Caco-2 (cell line): ENCODE measurements around the gene DSP. TPM values are rescaled to one million over a fixed set of nuclear protein-coding genes. Genes with fewer than 3 reads are reported as not detected.

Experiments
- BruUV-seq: library from RNA; stranded (reverse); fragments of 400-500 nt; replicated peaks from 2 replicates; lab custom pipeline; 2021; lab: Mats Ljungman, UMichigan
- CTCF ChIA-PET: fragments of 300-600 bp; sonication (Branson Sonifier 250); formaldehyde crosslinking; loops from one replicate; lab custom pipeline; 2022; ENCODE audit warnings: antibody characterized with exemption; lab: Charles Lee
- POLR2A ChIA-PET: fragments of 300-600 bp; sonication (Branson Sonifier 250); formaldehyde crosslinking; loops from one replicate; lab custom pipeline; 2022; ENCODE audit warnings: antibody characterized with exemption; lab: Charles Lee
- DNase-seq, 2 experiments: peaks; one replicate each; pipeline versions ENCODE4 v3.0.0 to v3.0.0-alpha.2; 2020 to 2022
- H3K27me3 ChIP-seq: replicated peaks from 2 replicates; pipeline ENCODE4 v1.6.0; 2011; ENCODE audit warnings: low read length; ENCODE audit not compliant: control insufficient read depth, insufficient read depth
- H3K36me3 ChIP-seq: 2 replicates; pipeline ENCODE4 v1.5.1; 2011; ENCODE audit warnings: low read length; ENCODE audit not compliant: control insufficient read depth, insufficient read depth
- H3K4me1 ChIP-seq: fragments of 250-450 bp; sonication (Bioruptor Pico); 2 replicates; pipeline ENCODE4 v1.5.1; 2020; ENCODE audit warnings: mild to moderate bottlenecking
- H3K4me3 ChIP-seq: 2 replicates; pipeline ENCODE4 v1.5.1; 2011; ENCODE audit warnings: low read depth, mild to moderate bottlenecking, control low read depth, low read length
- H3K9me3 ChIP-seq: fragments of 250-450 bp; sonication (Bioruptor Pico); 2 replicates; pipeline ENCODE4 v1.5.1; 2020; ENCODE audit warnings: mild to moderate bottlenecking, moderate library complexity
- H3K27ac Mint-ChIP-seq: one replicate; pipeline ENCODE4 v1.8.0; 2022; ENCODE audit warnings: mixed read lengths; ENCODE audit not compliant: unreplicated experiment
- H3K27me3 Mint-ChIP-seq: one replicate; pipeline ENCODE4 v1.8.0; 2022; ENCODE audit warnings: mixed read lengths; ENCODE audit not compliant: insufficient read depth, unreplicated experiment
- H3K36me3 Mint-ChIP-seq: one replicate; pipeline ENCODE4 v1.8.0; 2022; ENCODE audit warnings: mild to moderate bottlenecking, mixed read lengths; ENCODE audit not compliant: insufficient read depth, unreplicated experiment
- H3K4me1 Mint-ChIP-seq: one replicate; pipeline ENCODE4 v1.8.0; 2022; ENCODE audit warnings: low read depth, mixed read lengths; ENCODE audit not compliant: unreplicated experiment
- H3K4me3 Mint-ChIP-seq: one replicate; pipeline ENCODE4 v1.8.0; 2022; ENCODE audit warnings: mild to moderate bottlenecking, moderate library complexity, mixed read lengths; ENCODE audit not compliant: unreplicated experiment
- H3K9me3 Mint-ChIP-seq: one replicate; pipeline ENCODE4 v1.8.0; 2022; ENCODE audit warnings: mixed read lengths; ENCODE audit not compliant: unreplicated experiment
- intact Hi-C: fragments of 100-400 bp; cut with micrococcal nuclease; formaldehyde crosslinking; loops from one replicate; pipeline ENCODE4 v1.10.0; 2022; ENCODE audit not compliant: unreplicated experiment
- total RNA-seq: library from RNA; stranded (reverse); gene quantifications from 2 replicates; pipeline ENCODE4 v1.2.3, GENCODE V29; 2022
- TF ChIP-seq, protein P1 (sequence below), 2 experiments: fragments of 200-600 bp in 1 of 2; IDR thresholded peaks; 1 replicate in 1 of 2; 2 replicates in 1 of 2; pipeline versions ENCODE4 v1.5.1 to v1.8.0; 2011 to 2022; ENCODE audit warnings: antibody characterized with exemption in 1 of 2, control low read depth in 1 of 2, inconsistent platforms in 1 of 2, low read depth in 1 of 2, low read length in 1 of 2, mild to moderate bottlenecking in 1 of 2, moderate library complexity in 1 of 2; ENCODE audit not compliant: insufficient read depth in 1 of 2, severe bottlenecking in 1 of 2, unreplicated experiment in 1 of 2

DSP gene
- total RNA-seq, 1 experiment from 2014 or later = 191 TPM

DNA sequence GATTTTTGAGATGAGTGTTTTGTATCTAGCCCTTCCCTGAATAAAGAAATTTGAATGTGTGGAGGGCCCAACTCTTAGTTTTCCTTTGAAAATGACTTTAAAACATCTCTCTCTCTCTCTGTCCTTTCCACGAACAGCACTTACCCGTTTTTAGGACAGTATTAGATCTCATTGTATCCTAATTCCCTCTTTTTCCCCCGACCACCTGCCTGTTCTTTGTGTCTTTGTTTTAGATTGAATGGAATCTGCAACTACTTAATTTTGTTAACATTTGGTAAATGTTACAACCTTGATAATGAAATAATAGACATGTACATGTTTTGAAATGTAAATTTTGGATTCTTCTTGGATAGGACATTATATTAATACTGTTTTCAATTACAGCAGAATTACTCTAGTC, 3.1 kb downstream of the DSP start:
- BruUV-seq = no TSS peak
- intact Hi-C loops = loop anchor here (5.0 kb wide), 1 partner anchor 37 kb away; no protein-coding TSS in a partner anchor
- Histone ChIP-seq H3K4me3 (no peak overlapping the region), H3K4me1 (peaks cover 66% of the 10 kb centered on the region), H3K9me3 (no peaks in the 10 kb centered on the region), H3K36me3 (no peaks in the 10 kb centered on the region), H3K27me3 (no peaks in the 10 kb centered on the region)
- POLR2A ChIA-PET = no interaction called here
- Mint-ChIP-seq H3K4me1 (peaks cover 46% of the 10 kb centered on the region), H3K27me3 (no peaks in the 10 kb centered on the region), H3K9me3 (no peaks in the 10 kb centered on the region), H3K27ac (peak overlapping the region; percentile 87), H3K4me3 (peak overlapping the region; percentile 92), H3K36me3 (peaks cover 69% of the 10 kb centered on the region)
- CTCF ChIA-PET = no interaction called here
- TF ChIP-seq, protein P1, sequence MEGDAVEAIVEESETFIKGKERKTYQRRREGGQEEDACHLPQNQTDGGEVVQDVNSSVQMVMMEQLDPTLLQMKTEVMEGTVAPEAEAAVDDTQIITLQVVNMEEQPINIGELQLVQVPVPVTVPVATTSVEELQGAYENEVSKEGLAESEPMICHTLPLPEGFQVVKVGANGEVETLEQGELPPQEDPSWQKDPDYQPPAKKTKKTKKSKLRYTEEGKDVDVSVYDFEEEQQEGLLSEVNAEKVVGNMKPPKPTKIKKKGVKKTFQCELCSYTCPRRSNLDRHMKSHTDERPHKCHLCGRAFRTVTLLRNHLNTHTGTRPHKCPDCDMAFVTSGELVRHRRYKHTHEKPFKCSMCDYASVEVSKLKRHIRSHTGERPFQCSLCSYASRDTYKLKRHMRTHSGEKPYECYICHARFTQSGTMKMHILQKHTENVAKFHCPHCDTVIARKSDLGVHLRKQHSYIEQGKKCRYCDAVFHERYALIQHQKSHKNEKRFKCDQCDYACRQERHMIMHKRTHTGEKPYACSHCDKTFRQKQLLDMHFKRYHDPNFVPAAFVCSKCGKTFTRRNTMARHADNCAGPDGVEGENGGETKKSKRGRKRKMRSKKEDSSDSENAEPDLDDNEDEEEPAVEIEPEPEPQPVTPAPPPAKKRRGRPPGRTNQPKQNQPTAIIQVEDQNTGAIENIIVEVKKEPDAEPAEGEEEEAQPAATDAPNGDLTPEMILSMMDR (IDR thresholded peaks at IDR 0.05; ENCODE audit: insufficient read depth in 1 of 2, low read depth in 1 of 2, low read length in 1 of 2, severe bottlenecking in 1 of 2, unreplicated experiment in 1 of 2) = no peak
- DNase-seq = no peak

DNA sequence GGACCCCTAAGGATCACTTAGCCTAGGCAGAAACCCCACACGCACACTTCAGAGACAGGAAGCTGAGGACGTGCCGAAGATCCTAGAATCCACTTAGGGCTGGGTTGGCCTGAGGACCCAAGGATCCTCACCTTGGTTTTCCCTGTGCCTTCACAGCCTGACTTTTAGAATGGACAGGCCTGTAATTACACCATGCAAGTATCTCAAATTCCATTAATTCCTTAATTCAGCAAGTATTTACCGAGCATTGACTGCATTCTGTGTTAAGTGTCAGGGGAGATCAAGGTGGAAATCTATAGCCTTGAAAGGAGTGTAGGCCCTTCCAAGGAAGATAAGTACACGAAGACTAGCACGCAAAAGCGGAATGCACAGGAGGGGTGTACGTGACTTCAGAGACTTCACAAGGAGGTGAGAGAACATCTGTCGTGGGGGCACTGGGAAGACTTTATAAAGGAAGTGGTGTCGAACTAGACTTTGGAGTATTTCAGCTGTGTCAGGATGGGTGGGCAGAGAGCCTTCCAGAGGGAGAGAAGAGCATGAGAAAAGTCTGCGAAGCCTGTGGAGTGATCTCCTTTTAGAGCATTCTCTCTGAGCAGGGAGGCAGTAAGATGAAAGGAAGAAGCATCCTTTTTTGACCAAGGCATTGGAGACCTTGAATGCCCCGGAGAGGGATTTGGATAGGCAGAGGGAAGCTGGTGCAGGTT, 4.0 kb downstream of the DSP start:
- TF ChIP-seq, protein P1 (IDR thresholded peaks at IDR 0.05; ENCODE audit: insufficient read depth in 1 of 2, low read depth in 1 of 2, low read length in 1 of 2, severe bottlenecking in 1 of 2, unreplicated experiment in 1 of 2) = no peak
- CTCF ChIA-PET = no interaction called here
- H3K27ac Mint-ChIP-seq = peak overlapping the region; percentile 40
- no peaks in the 10 kb centered on the region for H3K36me3 ChIP-seq
- H3K36me3 Mint-ChIP-seq = peaks cover 74% of the 10 kb centered on the region
- H3K9me3 Mint-ChIP-seq = no peaks in the 10 kb centered on the region
- H3K27me3 Mint-ChIP-seq = no peaks in the 10 kb centered on the region
- no peak for DNase-seq
- no peaks in the 10 kb centered on the region for H3K9me3 ChIP-seq
- H3K4me3 Mint-ChIP-seq = peak overlapping the region; percentile 40
- H3K27me3 ChIP-seq = no peaks in the 10 kb centered on the region
- intact Hi-C loops = no loop called here
- H3K4me1 Mint-ChIP-seq = peaks cover 49% of the 10 kb centered on the region
- BruUV-seq = no TSS peak
- POLR2A ChIA-PET = interaction anchor here (0.8 kb wide), 1 partner anchor 16 kb away, joined by 3 read pairs; no protein-coding TSS in a partner anchor
- peaks cover 67% of the 10 kb centered on the region for H3K4me1 ChIP-seq
- H3K4me3 ChIP-seq = no peak overlapping the region; the same call in 1 of the 2 replicates

DNA sequence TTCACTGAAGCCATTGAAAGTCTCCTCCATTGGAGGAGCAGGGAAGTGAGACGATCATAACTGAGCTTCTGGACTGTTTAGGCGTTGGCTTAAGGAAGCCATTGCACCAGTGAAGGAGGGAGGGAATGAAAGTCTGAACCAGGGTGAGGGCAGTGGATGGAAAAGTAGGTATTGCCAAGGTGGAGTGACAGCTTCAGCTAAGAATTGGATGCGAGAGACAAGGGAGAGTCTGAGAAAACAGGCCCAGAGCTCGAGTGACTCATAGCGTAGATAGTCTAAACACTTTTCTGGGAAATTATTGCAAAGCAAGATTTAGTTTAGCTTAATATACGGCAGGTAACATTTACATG, 4.5 kb downstream of the DSP start:
- BruUV-seq = no TSS peak
- H3K4me3 ChIP-seq = no peak overlapping the region
- H3K27ac Mint-ChIP-seq = peak overlapping the region; percentile 40
- H3K36me3 ChIP-seq = no peaks in the 10 kb centered on the region
- H3K9me3 ChIP-seq = no peaks in the 10 kb centered on the region
- H3K4me1 Mint-ChIP-seq = peaks cover 49% of the 10 kb centered on the region
- DNase-seq = no peak
- peak overlapping the region; percentile 40 for H3K4me3 Mint-ChIP-seq
- TF ChIP-seq, protein P1 (IDR thresholded peaks at IDR 0.05; ENCODE audit: insufficient read depth in 1 of 2, low read depth in 1 of 2, low read length in 1 of 2, severe bottlenecking in 1 of 2, unreplicated experiment in 1 of 2) = no peak
- H3K36me3 Mint-ChIP-seq = peaks cover 69% of the 10 kb centered on the region
- POLR2A ChIA-PET = interaction anchor here (0.8 kb wide), 1 partner anchor 15 kb away, joined by 3 read pairs; no protein-coding TSS in a partner anchor
- intact Hi-C loops = no loop called here
- no peaks in the 10 kb centered on the region for H3K9me3 Mint-ChIP-seq
- no peaks in the 10 kb centered on the region for H3K27me3 Mint-ChIP-seq
- H3K27me3 ChIP-seq = no peaks in the 10 kb centered on the region
- CTCF ChIA-PET = no interaction called here
- peaks cover 67% of the 10 kb centered on the region for H3K4me1 ChIP-seq
